HG02852 (cell line): ENCODE measurements around the gene LIPI.
A peak's percentile ranks its signal among the peaks of the same experiment; 100 is the strongest.
"Not testable (repeated sequence)": the region's sequence is repeated elsewhere in the genome, so short reads cannot be mapped to it uniquely, and the experiment has no call there.

Experiments used
- ATAC-seq: cut with Tn5 transposase; IDR thresholded peaks from one replicate; pipeline ENCODE4 v1.9.1; 2021; ENCODE audit warnings: mild to moderate bottlenecking, moderate library complexity; ENCODE audit not compliant: unreplicated experiment

The LIPI gene

GRCh38 chr21:14210738-14211137, at the start of gene LIPI:
LIPI (minus strand) TSS chr21:14210955; CDS start chr21:14210845, 110 bp downstream.
- no peak for ATAC-seq

GRCh38 chr21:14260174-14260764, 49.5 kb upstream of the LIPI start:
- no peak for ATAC-seq

- ATAC-seq, result peak; percentile 78
Measured at GRCh38 chr21:14259747-14260146, 49.0 kb upstream of the LIPI start.

GRCh38 chr21:14251336-14251735, 40.6 kb upstream of the LIPI start:
- ATAC-seq, result no peak

- no peak for ATAC-seq
Measured at GRCh38 chr21:14245711-14246110, 35.0 kb upstream of the LIPI start.

- no peak for ATAC-seq
Measured at GRCh38 chr21:14244911-14245310, 34.2 kb upstream of the LIPI start.

- ATAC-seq, result no peak
Measured at GRCh38 chr21:14243874-14244273, 33.1 kb upstream of the LIPI start.

GRCh38 chr21:14243461-14243860, 32.7 kb upstream of the LIPI start:
- ATAC-seq, result no peak

GRCh38 chr21:14241297-14241696, 30.5 kb upstream of the LIPI start:
- no peak for ATAC-seq

GRCh38 chr21:14239281-14239680, 28.5 kb upstream of the LIPI start:
- ATAC-seq, result no peak

GRCh38 chr21:14236180-14236579, 25.4 kb upstream of the LIPI start:
- ATAC-seq, result no peak

- no peak for ATAC-seq
Measured at GRCh38 chr21:14235101-14235500, 24.3 kb upstream of the LIPI start.

GRCh38 chr21:14229399-14229798, 18.6 kb upstream of the LIPI start:
- no peak for ATAC-seq

- no peak for ATAC-seq
Measured at GRCh38 chr21:14223365-14223764, 12.6 kb upstream of the LIPI start.

GRCh38 chr21:14215971-14216641, 5.4 kb upstream of the LIPI start, which contains the start of gene RBM11:
RBM11 (plus strand) TSS chr21:14216157; CDS start chr21:14216187, 30 bp downstream.
- peak; percentile 97 for ATAC-seq

- no peak for ATAC-seq
Measured at GRCh38 chr21:14213164-14213563, 2.4 kb upstream of the LIPI start.

- ATAC-seq, result no peak
Measured at GRCh38 chr21:14206222-14206621, 4.5 kb downstream of the LIPI start.

- not testable (repeated sequence) for ATAC-seq
Measured at GRCh38 chr21:14166463-14167223, 44.1 kb downstream of the LIPI start.

GRCh38 chr21:14143999-14144398, 66.8 kb downstream of the LIPI start:
- ATAC-seq, result no peak

GRCh38 chr21:14124266-14124665, 86.5 kb downstream of the LIPI start:
- no peak for ATAC-seq

GRCh38 chr21:14121719-14122118, 89.0 kb downstream of the LIPI start:
- ATAC-seq, result no peak
